AG04449 (cell line): ENCODE results near the gene GRXCR2.

Experiments
- CTCF ChIA-PET: fragments of 350-600 bp; formaldehyde crosslinking; extraction: SDS; loops from one replicate; lab custom pipeline; 2021; ENCODE audit warnings: antibody characterized with exemption; lab: Yijun Ruan, JAX
- POLR2A ChIA-PET: fragments of 400-600, 350-600 bp; formaldehyde crosslinking; extraction: SDS; loops from one replicate; lab custom pipeline; 2020; ENCODE audit warnings: antibody characterized with exemption, inconsistent platforms; lab: Yijun Ruan, JAX
- DNase-seq: peaks from one replicate; pipeline ENCODE4 v3.0.0-alpha.2; 2010; ENCODE audit warnings: low read depth, low spot score
- H3K4me3 ChIP-seq: 2 replicates; pipeline ENCODE4 v1.5.1; 2011; ENCODE audit warnings: low read depth, mild to moderate bottlenecking, control low read depth, low read length
- CTCF ChIP-seq: IDR thresholded peaks from one replicate; pipeline ENCODE4 v1.5.1; 2011; ENCODE audit warnings: mild to moderate bottlenecking, moderate library complexity, low read length, control low read depth, inconsistent platforms; ENCODE audit not compliant: insufficient read depth; ENCODE audit errors: missing control alignments

GRXCR2 gene

GRCh38 chr5:145917288-145917687, 44.5 kb upstream of the GRXCR2 start:
- no peak for DNase-seq
- ChIA-PET POLR2A (no interaction called here), CTCF (no interaction called here)
- no peak for TF ChIP-seq CTCF
- no peak overlapping the region for H3K4me3 ChIP-seq

- CTCF ChIA-PET: interaction anchor here (1.1 to 1.2 kb wide), 2 partner anchors 12 to 125 kb away, joined by 3 to 4 read pairs; no protein-coding TSS in a partner anchor
Measured at GRCh38 chr5:145915970-145916638, 43.3 kb upstream of the GRXCR2 start.

GRCh38 chr5:145913701-145914100, 40.9 kb upstream of the GRXCR2 start:
- no peak for TF ChIP-seq CTCF
- POLR2A ChIA-PET: no interaction called here
- no peak overlapping the region for H3K4me3 ChIP-seq
- no peak for DNase-seq
- CTCF ChIA-PET: interaction anchor here (1.4 kb wide), 1 partner anchor 26 kb away, joined by 4 read pairs; no protein-coding TSS in a partner anchor

More at GRCh38 chr5:145915970-145916638, 43.3 kb upstream of the GRXCR2 start:
- POLR2A ChIA-PET: interaction anchor here (0.7 kb wide), 1 partner anchor 76 kb away, joined by 3 read pairs; no protein-coding TSS in a partner anchor
- no peak for DNase-seq
- no peak for TF ChIP-seq CTCF
- no peak overlapping the region for H3K4me3 ChIP-seq

GRCh38 chr5:145912594-145912993, 39.8 kb upstream of the GRXCR2 start:
- ChIA-PET POLR2A (no interaction called here), CTCF (interaction anchor here (1.3 kb wide), 1 partner anchor 24 kb away, joined by 5 read pairs; no protein-coding TSS in a partner anchor)
- TF ChIP-seq CTCF: no peak
- no peak for DNase-seq
- no peak overlapping the region for H3K4me3 ChIP-seq

- ChIA-PET POLR2A (no interaction called here), CTCF (interaction anchor here (1.3 kb wide), 1 partner anchor 24 kb away, joined by 5 read pairs; no protein-coding TSS in a partner anchor)
- no peak for TF ChIP-seq CTCF
- no peak overlapping the region for H3K4me3 ChIP-seq
- no peak for DNase-seq
Measured at GRCh38 chr5:145912019-145912418, 39.2 kb upstream of the GRXCR2 start.

GRCh38 chr5:145911164-145911563, 38.4 kb upstream of the GRXCR2 start:
- no peak for TF ChIP-seq CTCF
- H3K4me3 ChIP-seq: no peak overlapping the region
- ChIA-PET POLR2A (no interaction called here), CTCF (interaction anchor here (1.3 kb wide), 1 partner anchor 23 kb away, joined by 5 read pairs; no protein-coding TSS in a partner anchor)
- no peak for DNase-seq
